RWPE2 (cell line): Measurements from ENCODE around the gene PPP1CB.

Experiments
- ATAC-seq: fragments of 200-7000 bp; cut with Tn5 transposase; 3 replicates; pipeline ENCODE4 v1.9.1; 2021; ENCODE audit warnings: low read depth
- DNase-seq: peaks from one replicate; pipeline ENCODE4 v3.0.0-alpha.2; 2020; ENCODE audit warnings: low spot score
- H3K27ac ChIP-seq: fragments of 450-650 bp; 2 replicates; pipeline ENCODE4 v1.5.1; 2017; ENCODE audit warnings: mild to moderate bottlenecking; ENCODE audit not compliant: poor library complexity, severe bottlenecking
- H3K27me3 ChIP-seq: fragments of 250-450 bp; sonication (Bioruptor Pico); 2 replicates; pipeline ENCODE4 v1.5.1; 2021; ENCODE audit warnings: mild to moderate bottlenecking, moderate library complexity; ENCODE audit not compliant: insufficient read depth, poor library complexity, severe bottlenecking
- H3K36me3 ChIP-seq: fragments of 250-450 bp; sonication (Bioruptor Pico); 2 replicates; pipeline ENCODE4 v1.5.1; 2020; ENCODE audit warnings: low read depth, mild to moderate bottlenecking, moderate library complexity
- H3K4me1 ChIP-seq: fragments of 250-450 bp; sonication (Bioruptor Pico); 2 replicates; pipeline ENCODE4 v1.5.1; 2021; ENCODE audit warnings: mild to moderate bottlenecking, moderate library complexity; ENCODE audit not compliant: insufficient read depth, poor library complexity, severe bottlenecking
- H3K4me3 ChIP-seq: fragments of 250-450 bp; sonication (Bioruptor Pico); 2 replicates; pipeline ENCODE4 v1.5.1; 2021; ENCODE audit warnings: mild to moderate bottlenecking, moderate library complexity; ENCODE audit not compliant: severe bottlenecking
- H3K9me3 ChIP-seq: fragments of 250-450 bp; sonication (Bioruptor Pico); 2 replicates; pipeline ENCODE4 v1.5.1; 2021; ENCODE audit warnings: mild to moderate bottlenecking, moderate library complexity; ENCODE audit not compliant: severe bottlenecking
- CTCF ChIP-seq: fragments of 450-650 bp; IDR thresholded peaks from one replicate; pipeline ENCODE4 v1.5.1; 2017; ENCODE audit warnings: mild to moderate bottlenecking, moderate library complexity; ENCODE audit not compliant: poor library complexity, severe bottlenecking

Gene PPP1CB

GRCh38 chr2:28835781-28836180 lies 84.2 kb downstream of the PPP1CB start:
- no peak for TF ChIP-seq CTCF
- no peak for DNase-seq
- no peak for ATAC-seq
- Histone ChIP-seq H3K4me3 (no peak overlapping the region), H3K27ac (no peak overlapping the region), H3K4me1 (no peaks in the 10 kb centered on the region), H3K27me3 (no peaks in the 10 kb centered on the region), H3K36me3 (no peaks in the 10 kb centered on the region), H3K9me3 (no peaks in the 10 kb centered on the region)

- no peak overlapping the region for H3K4me3 ChIP-seq
- H3K27ac ChIP-seq: no peak overlapping the region
- H3K4me1 ChIP-seq: no peaks in the 10 kb centered on the region
- ATAC-seq: no peak
- H3K27me3 ChIP-seq: no peaks in the 10 kb centered on the region
- no peaks in the 10 kb centered on the region for H3K9me3 ChIP-seq
- no peak for TF ChIP-seq CTCF
- no peak for DNase-seq
- peaks cover 4% of the 10 kb centered on the region for H3K36me3 ChIP-seq
These were observed 87.3 kb downstream of the PPP1CB start for GRCh38 chr2:28838971-28839370.

- H3K36me3 ChIP-seq: peaks cover 11% of the 10 kb centered on the region
- no peak for TF ChIP-seq CTCF
- DNase-seq: no peak
- H3K27ac ChIP-seq: no peak overlapping the region
- H3K4me3 ChIP-seq: no peak overlapping the region
- H3K4me1 ChIP-seq: no peaks in the 10 kb centered on the region
- no peak for ATAC-seq
- H3K27me3 ChIP-seq: no peaks in the 10 kb centered on the region
- H3K9me3 ChIP-seq: no peaks in the 10 kb centered on the region
These were observed 90.4 kb downstream of the PPP1CB start for GRCh38 chr2:28842042-28842441.
